GM21367 (cell line): ENCODE data around the gene ADD3.
"Not testable (repeated sequence)": the region's sequence is repeated elsewhere in the genome, so short reads cannot be mapped to it uniquely, and the experiment has no call there.

Source experiments
- ATAC-seq: cut with Tn5 transposase; IDR thresholded peaks from one replicate; pipeline ENCODE4 v1.9.1; 2021; ENCODE audit not compliant: unreplicated experiment

The ADD3 gene

GRCh38 chr10:110101464-110102144, 93.8 kb downstream of the ADD3 start:
- ATAC-seq = no peak

- ATAC-seq = no peak
Measured at GRCh38 chr10:110103921-110104461, 96.2 kb downstream of the ADD3 start.

- no peak for ATAC-seq
Measured at GRCh38 chr10:110105873-110106272, 98.1 kb downstream of the ADD3 start.

- no peak for ATAC-seq
Measured at GRCh38 chr10:110107430-110107829, 99.6 kb downstream of the ADD3 start.

- no peak for ATAC-seq
Measured at GRCh38 chr10:110107887-110108286, 100.1 kb downstream of the ADD3 start.

- ATAC-seq = no peak
Measured at GRCh38 chr10:110109511-110109910, 101.7 kb downstream of the ADD3 start.

- no peak for ATAC-seq
Measured at GRCh38 chr10:110110338-110110737, 102.6 kb downstream of the ADD3 start.

GRCh38 chr10:110113670-110114337, 106.0 kb downstream of the ADD3 start:
- ATAC-seq = no peak

- not testable (repeated sequence) for ATAC-seq
Measured at GRCh38 chr10:110114668-110115067, 106.9 kb downstream of the ADD3 start.

GRCh38 chr10:110115784-110116520, 108.2 kb downstream of the ADD3 start:
- no peak for ATAC-seq

- ATAC-seq = no peak
Measured at GRCh38 chr10:110118891-110119621, 111.3 kb downstream of the ADD3 start.

- ATAC-seq = no peak
Measured at GRCh38 chr10:110123594-110123993, 115.8 kb downstream of the ADD3 start.

GRCh38 chr10:110129490-110129889, 121.7 kb downstream of the ADD3 start:
- no peak for ATAC-seq

- ATAC-seq = no peak
Measured at GRCh38 chr10:110134917-110135316, 127.1 kb downstream of the ADD3 start.

GRCh38 chr10:110135836-110136235, 128.1 kb downstream of the ADD3 start:
- not testable (repeated sequence) for ATAC-seq

- peak; percentile 55 for ATAC-seq
Measured at GRCh38 chr10:110137142-110137545, 129.4 kb downstream of the ADD3 start.

- ATAC-seq = peak; percentile 57
Measured at GRCh38 chr10:110138197-110138812, 130.5 kb downstream of the ADD3 start.

- no peak for ATAC-seq
Measured at GRCh38 chr10:110141185-110141584, 133.4 kb downstream of the ADD3 start.

- ATAC-seq = no peak
Measured at GRCh38 chr10:110141871-110142635, 134.3 kb downstream of the ADD3 start.

GRCh38 chr10:110142965-110143364, 135.2 kb downstream of the ADD3 start:
- ATAC-seq = no peak
